GM21737 (cell line): ENCODE results near the gene EPN2.
A peak's percentile ranks its signal among the peaks of the same experiment; 100 is the strongest.
"Not testable (repeated sequence)": the region's sequence is repeated elsewhere in the genome, so short reads cannot be mapped to it uniquely, and the experiment has no call there.

ENCODE experiments used
- ATAC-seq: cut with Tn5 transposase; IDR thresholded peaks from one replicate; pipeline ENCODE4 v1.9.1; 2021; ENCODE audit warnings: mild to moderate bottlenecking, moderate library complexity; ENCODE audit not compliant: unreplicated experiment

The EPN2 gene

DNA sequence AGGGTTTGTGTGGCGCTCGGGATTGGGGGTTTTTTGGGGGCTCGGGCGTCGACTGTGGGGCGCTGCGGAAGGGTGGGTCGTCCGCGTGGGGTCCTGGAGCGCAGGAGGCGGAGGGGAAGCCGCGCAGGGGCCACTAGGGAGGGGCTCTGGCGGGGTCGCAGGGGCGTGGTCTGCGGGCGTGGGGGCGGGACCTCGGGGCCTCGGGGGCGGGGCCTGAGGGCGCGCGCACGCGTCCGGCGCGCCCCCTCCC is at the start of gene EPN2:
TSS of gene EPN2 (plus strand) at position 228 of the 250 bp plus-strand sequence. CDS start 45,754 bp downstream, outside the sequence.
- ATAC-seq: not testable (repeated sequence)

DNA sequence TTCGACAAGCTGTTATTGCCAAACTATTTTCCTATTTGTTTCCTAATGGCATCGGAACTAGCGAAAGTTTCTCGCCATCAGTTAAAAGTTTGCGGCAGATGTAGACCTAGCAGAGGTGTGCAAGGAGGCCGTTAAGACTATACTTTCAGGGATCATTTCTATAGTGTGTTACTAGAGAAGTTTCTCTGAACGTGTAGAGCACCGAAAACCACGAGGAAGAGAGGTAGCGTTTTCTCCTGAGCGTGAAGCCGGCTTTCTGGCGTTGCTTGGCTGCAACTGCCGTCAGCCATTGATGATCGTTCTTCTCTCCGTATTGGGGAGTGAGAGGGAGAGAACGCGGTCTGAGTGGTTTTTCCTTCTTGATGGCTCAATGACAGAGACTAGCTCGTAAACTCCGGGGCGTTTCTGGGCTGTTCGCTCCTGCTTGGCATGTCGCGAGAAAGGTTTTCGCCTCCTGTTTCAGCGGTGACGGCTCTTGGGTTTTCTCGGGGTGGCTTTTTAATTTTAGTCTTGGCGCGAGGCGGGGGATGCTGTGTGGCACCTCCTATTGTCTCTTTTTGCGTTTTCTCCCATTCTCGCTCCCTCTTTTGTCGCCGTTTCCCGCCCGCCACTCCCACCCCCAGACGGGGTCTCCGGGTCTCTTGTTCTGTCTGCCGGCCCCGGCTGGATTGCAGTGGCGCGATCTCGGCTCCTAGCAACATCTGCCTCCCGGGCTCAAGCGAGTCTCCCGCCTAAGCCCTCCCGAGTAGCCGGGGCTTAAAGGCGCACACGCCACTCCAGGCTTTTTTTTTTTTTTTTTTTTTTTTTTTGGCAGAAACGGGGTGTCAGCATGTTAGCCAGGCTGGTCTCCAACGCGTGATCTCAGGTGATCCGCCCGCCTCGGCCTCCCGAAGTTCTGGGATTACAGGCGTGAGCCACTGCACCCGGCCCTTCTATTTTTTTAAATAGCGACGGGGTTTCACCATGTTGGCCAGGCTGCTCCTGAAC is 49.0 kb upstream of the EPN2 start:
- ATAC-seq: not testable (repeated sequence)

DNA sequence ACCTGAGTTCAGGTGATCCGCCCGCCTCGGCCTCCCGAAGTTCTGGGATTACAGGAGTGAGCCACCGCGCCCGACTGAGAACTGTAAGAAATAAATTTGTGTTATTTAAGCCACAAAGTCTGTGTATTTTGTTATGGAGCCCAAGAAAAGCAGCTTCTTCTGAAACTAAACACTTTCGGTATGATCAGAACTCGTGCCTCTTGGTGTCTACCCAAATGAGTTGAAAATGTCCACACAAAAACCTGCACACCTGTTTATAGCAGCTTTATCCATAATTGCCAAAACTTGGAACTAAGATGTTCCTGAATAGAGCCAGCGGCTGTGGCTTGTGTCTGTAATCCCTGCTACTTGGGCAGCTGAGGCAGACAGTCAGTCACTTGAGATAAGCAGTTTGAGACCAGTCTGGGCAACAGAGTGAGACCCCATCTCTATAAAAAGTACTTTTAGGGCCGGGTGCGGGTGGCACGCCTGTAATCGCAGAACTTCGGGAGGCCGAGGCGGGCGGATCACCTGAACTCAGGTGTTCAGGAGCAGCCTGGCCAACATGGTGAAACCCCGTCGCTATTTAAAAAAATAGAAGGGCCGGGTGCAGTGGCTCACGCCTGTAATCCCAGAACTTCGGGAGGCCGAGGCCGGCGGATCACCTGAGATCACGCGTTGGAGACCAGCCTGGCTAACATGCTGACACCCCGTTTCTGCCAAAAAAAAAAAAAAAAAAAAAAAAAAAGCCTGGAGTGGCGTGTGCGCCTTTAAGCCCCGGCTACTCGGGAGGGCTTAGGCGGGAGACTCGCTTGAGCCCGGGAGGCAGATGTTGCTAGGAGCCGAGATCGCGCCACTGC is 48.1 kb upstream of the EPN2 start:
- peak; percentile 69 for ATAC-seq

DNA sequence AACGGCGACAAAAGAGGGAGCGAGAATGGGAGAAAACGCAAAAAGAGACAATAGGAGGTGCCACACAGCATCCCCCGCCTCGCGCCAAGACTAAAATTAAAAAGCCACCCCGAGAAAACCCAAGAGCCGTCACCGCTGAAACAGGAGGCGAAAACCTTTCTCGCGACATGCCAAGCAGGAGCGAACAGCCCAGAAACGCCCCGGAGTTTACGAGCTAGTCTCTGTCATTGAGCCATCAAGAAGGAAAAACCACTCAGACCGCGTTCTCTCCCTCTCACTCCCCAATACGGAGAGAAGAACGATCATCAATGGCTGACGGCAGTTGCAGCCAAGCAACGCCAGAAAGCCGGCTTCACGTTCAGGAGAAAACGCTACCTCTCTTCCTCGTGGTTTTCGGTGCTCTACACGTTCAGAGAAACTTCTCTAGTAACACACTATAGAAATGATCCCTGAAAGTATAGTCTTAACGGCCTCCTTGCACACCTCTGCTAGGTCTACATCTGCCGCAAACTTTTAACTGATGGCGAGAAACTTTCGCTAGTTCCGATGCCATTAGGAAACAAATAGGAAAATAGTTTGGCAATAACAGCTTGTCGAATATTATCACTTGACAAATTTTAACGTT is 47.3 kb upstream of the EPN2 start:
- ATAC-seq: not testable (repeated sequence)

DNA sequence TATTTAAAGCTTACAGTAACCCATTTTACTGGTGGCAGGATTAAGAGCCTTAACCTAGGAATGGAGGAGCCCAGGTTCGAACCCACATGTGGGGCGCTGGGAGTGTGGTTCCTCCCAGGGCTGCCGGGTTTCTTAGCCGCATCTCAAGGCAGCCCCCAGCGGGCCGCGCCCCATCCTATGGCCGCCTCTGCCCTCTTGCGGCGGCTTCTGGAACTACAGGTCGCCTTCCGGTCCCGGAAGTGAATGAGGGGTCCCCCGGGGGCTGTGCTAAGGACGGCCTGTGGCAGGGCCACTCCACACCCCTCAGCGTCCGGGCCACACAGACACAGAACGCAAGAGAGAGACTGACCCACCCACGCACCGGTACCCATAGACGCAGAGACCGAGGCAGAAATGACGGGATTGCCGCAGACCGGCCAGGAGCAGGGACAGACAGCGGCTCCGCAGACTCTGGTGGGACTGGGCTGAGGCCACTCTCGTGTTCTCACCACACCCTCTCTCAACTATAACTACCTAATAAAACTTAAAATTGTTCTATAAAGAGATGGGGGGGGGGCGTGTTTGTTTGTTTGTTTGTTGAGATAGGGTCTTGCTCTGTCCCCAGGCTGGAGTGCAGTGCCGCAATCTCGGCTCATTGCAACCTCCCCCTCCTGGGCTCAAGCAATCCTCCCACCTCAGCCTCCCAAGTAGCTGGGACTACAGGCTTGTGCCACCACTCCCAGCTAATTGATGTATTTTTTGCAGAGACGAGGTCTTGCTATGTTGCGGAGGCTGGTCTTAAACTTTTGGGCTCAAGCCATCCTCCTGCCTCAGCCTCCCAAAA is 40.6 kb upstream of the EPN2 start:
- ATAC-seq: peak; percentile 91

DNA sequence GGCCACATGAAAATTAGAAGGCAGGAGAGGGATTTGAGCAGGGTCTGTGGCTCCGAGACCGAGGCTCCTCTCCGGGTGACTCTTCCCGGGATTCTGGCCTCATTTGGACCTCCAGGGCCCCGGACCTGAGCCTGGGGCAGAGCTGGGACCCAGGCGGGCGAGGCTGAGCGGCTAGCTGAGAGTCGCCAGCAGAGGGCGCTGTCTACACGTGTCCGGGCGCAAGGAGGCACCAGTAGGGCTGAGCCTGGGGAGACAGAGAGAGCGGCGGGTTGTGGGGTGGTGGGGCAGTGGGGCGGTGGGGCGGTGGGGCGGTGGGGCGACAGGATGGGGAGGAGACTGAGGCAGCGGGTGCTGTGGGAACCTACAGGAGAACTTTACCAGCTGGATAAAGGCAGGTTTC is 34.7 kb upstream of the EPN2 start:
- peak; percentile 69 for ATAC-seq

DNA sequence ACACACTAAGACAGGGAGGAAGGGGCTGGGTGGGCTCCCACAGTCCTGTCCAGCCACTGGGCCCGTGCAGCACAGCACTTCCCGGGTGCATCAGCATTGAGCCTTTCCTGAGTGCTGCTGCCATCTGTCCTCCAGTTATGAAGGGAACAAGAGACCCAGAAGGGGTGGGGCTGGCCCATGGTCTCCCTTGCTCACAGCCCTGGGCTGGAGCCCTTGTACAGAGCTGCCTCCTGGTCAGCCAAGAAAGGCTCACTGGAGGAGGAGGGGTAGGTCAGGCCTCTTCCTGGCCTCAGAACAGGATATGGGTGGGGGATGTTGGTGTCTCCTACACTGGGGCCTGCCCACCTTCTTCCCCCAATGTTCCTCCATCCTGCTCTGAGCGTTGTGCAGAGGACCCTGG is 33.7 kb upstream of the EPN2 start:
- ATAC-seq: not testable (repeated sequence)

DNA sequence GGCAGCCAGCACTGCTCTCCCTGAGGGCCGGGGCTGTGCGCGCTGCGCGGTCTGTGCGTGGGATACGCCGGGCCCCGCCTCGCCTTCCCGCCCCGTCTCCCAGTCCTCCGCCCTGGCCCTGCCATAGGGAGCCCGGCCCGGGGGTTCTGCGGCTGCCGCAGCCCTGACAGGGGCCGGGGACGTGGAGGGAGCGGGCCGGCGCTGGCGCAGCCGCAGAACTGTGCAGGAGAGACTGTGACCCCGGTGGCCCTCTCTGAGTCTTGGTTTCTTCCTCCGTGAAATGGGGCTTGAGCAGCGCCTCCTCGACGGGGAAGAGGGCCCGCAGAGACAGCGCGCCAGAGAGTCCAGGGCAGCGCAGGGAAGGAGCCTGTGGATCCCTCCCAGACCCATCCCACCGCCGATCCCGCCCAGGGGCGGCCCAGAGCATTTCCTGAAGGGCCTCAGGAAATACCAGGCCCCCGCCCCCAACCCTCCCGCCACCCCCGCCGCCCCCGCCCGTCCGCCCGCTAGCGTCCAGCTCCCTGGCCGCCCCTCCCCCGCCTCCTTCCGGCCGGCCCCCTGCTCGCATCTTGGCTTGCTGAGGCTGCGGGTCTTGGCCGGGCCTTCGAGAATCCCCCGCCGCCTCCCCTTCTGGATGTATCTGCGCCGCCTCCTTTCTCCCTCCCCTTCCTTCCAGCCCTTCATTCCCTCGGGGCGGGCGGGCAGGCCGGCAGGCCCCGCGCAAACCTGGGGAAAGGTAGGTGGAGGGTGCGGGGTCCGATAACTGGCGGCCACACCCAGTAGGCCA is 21.9 kb upstream of the EPN2 start:
- not testable (repeated sequence) for ATAC-seq

DNA sequence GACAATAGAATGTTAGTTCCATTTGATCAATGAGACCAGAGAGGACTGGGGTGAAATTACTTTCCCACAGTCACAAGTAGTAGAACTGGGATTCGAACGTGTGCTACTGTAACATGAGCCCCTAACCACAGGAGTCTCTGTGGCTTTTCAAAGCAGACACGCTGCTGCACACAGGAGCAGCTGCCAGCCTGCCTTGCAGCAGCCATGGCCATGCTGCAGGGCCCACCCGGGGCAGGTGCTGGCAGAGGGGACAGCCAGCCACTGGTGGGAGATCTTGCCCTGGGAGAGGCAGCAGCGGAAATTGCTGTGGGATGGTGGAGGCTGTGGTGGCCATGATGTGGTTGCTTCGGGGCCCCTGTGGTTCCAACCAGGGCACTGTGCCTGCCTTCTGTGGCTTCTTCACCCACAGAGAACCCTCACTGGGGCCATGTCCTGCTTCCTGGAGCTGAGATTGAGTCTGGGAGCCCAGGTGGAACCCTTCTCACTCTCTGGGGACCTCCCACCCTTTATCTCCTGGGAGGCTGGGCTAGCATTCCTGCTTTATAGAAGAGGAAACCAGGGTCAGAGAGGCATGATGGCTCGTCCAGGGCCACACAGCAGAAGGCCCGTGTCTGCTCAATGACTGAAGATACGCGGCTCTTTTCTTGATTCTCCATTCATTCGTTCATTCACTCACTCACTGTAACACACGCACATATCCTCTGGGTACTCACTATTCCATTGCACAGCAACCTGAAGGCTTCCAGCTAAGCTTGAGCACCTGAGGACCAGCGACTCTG is 20.8 kb upstream of the EPN2 start:
- not testable (repeated sequence) for ATAC-seq

DNA sequence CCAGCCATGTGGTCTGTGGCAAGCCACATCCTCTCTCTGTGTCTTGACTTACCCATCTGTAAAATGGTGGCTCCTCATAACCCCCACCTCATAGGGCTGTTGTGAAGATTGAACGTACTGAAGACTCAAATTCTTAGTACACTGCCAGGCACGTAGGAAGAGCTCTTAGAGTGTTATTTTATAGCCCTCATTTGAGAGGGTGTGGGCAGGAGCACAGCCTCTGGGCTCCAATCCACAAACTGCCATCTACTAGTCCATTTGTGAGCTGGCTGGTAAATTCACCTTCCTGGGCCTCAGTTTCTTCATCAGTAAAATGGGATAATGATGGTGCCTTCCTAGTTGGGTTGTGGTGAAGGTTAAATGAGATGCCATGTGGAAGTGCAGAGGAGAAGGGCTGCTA is 18.3 kb upstream of the EPN2 start:
- ATAC-seq: not testable (repeated sequence)

DNA sequence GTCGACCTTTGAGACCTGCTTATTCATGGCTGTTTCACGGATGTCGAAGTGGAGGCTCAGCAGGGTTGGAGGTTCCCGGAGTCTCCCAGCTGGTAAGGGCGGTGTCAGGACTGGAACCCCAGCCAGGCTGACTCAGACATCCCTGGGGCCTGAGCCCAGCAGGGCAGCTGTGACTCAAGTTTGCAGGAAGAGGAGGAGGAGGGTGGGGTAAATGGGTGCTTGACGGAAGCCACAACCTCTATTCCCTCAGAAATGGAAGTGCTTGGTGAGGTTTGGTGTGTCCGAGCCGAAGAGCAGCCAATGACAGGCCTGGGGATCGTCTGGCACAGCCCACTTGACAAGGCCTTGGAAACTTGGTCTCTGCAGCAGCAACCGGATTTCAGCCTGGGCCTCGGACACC is 17.8 kb upstream of the EPN2 start:
- not testable (repeated sequence) for ATAC-seq

DNA sequence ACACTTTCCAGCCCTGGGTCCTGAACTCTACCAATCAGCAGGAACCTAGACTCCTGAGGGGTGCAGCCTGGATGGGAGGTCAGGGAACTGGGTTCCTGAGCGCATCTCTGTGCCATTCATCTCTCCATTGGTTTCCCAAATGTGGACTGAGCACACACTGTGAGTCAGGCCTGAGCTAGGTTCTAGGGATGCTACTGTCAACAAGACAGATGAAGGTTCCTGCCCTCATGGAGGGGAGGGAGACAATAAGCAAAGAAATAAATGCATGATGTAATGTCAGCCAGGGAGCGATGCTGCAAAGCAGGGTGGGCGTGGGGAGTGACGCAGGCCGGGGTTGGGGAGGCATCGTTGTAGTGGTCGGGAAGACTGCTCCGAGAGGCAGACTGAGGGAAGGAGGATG is 17.0 kb upstream of the EPN2 start:
- not testable (repeated sequence) for ATAC-seq

DNA sequence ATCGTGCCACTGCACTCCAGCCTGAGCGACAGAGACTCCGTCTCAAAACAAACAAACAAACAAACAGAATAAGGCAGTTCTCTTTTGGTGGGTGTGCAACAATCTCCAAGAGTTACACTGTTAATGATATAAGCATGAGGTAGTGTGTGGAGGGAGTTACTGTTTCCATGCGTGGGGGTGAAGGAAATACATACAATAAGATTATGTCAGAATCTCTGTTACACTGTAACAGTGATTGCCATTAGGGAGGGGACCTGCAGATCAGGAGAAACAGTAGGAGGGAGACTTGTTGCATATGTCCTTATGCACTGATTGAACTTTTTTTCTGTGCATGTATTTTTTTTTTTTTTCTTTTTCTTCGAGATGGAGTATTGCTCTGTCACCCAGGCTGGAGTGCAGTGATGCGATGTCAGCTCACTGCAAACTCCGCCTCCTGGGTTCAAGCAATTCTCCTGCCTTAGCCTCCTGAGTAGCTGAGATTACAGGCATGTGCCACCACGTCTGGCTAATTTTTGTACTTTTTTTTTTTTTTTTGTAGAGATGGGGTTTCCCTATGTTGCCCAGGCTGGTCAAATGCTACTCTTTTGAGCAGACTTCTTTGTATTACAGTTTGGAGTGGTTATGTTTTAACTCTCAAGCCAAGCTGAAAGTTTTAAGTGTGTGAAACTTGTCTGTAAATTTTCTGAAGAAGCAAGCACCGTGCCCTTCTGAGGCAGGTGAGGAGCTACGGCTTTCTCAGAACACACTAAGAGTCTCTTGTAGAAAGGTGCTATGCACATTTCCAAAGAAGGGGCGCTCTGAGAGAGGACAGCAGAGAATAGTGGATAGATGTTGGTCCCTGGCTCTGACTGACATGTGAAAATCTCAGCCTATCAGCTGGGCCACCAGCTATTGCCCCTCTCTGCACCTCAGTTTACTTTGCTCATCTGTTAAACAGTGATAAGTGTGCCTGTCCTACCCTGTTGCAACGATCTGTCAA is 10.3 kb upstream of the EPN2 start:
- ATAC-seq: not testable (repeated sequence)

DNA sequence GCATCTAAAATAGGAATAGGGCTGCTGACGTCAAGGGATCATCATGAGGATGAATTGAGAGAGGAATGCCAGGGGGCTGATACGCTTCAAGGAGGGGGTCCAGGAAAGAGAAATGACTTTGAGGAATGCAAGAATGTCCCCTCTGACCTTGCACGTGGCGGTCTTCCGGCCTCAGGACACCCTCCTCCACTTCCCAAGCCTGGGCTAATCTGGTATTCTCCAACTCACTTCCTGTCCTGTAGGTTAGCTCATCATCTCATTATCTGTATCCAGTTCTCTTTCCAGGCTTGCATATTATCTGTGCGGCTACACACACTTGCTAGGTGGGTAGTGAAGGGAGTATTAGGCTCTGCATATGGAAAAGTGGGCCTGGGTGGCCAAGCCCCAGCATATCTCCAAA is 2.5 kb upstream of the EPN2 start:
- not testable (repeated sequence) for ATAC-seq

DNA sequence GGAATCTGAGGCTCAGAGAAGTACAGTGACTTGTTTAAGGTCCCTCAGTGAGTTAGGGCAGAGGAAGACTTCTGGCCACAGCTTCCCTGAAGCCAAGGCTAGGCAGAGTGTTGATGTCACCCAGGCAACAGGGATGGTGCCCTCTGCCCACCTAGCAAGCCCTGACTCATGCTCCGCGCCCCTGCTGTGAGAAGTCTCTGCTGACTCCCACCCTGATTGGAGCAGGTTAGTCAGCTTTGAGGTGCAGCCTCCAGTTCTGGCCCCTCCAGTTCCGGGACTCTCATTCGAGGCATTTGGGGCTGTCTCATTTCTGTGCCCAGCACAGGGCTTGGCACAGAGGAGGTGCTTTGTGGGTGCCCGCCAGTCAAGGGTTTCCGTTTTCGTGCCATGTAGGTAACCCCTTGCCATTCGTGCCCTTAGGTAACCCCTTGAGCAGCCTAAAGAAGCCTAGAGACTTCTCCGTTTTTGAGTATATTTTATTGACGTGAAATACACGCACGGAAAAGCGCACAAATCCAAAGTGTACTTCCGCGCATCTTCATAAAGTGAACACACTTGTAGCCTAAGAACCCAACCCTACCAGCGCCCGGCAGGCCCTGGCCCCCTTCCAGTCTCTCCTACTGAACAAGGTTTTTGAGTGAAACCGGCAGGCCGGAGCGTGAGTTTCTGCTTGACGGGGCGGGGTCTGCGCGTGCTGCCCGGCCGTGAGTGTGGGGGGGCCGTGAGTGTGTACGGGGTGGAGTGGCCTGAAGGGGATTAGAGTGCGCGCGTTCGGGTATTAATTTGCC is 621 bp upstream of the EPN2 start:
- ATAC-seq: peak; percentile 28

DNA sequence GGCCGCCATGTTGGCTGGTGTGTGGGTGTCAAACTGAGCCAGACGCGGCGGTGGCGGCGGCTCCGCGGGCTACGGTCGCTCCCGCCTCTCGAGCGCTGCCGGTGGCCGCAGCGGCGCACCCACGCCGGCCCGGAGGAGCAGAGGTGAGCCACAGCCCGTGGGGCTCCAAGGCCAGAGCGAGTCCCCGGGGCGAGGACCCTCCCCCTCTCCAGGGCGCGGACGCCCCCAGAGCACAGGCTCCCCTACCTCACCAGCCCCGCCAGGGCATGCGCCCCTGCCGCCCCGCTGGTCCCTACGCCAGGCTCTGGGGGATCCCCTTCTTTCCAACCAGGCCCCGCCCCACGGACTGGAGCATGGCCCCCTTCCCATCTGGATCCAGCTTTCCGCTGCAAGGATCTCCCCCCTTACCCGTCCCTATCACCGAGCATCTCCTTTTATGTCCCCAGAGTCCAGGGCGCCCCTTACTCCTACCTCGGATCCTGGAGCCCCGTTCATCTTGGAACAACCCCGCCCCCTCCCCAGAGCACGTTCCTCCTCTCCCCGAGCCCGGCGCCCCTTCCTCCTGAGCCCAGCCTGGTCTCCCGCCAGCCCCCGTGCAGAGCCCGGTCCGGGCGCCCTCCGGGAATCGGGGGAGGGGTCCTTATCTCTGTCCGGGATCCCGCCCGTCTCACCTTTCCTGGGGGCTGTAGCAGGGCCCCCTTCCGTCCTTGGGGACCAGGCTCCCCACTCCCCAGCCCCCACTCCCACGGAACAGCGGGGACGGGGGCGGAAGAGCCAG is 412 bp downstream of the EPN2 start:
- ATAC-seq: peak; percentile 64
